Lower lobe of right lung (tissue), 2 donors: Measurements from ENCODE around the gene CAMSAP1. TPM values are rescaled to one million over a fixed set of nuclear protein-coding genes. Genes with fewer than 3 reads are reported as not detected.
"Not testable (repeated sequence)": the region's sequence is repeated elsewhere in the genome, so short reads cannot be mapped to it uniquely, and the experiment has no call there.

Source experiments
- ATAC-seq, 2 donors: fragments of 200-7000 bp; cut with Tn5 transposase; one replicate each; pipeline ENCODE4 v1.9.1; 2020 to 2022; ENCODE audit warnings: mild to moderate bottlenecking in 2 of 2, moderate library complexity in 2 of 2
- DNase-seq: peaks from one replicate; pipeline ENCODE4 v3.0.0-alpha.2; 2020
- H3K27ac ChIP-seq: fragments of 200-600 bp; one replicate; pipeline ENCODE4 v1.8.0; 2022
- H3K27me3 ChIP-seq: fragments of 200-600 bp; one replicate; pipeline ENCODE4 v1.8.0; 2022; ENCODE audit warnings: low read depth
- H3K36me3 ChIP-seq: fragments of 200-600 bp; one replicate; pipeline ENCODE4 v1.8.0; 2022; ENCODE audit warnings: mild to moderate bottlenecking
- H3K4me1 ChIP-seq: fragments of 200-600 bp; one replicate; pipeline ENCODE4 v1.8.0; 2022
- H3K4me3 ChIP-seq: fragments of 200-600 bp; one replicate; pipeline ENCODE4 v1.8.0; 2022; ENCODE audit warnings: mild to moderate bottlenecking
- H3K9me3 ChIP-seq: fragments of 200-600 bp; one replicate; pipeline ENCODE4 v1.8.0; 2022
- CTCF ChIP-seq: fragments of 200-600 bp; IDR thresholded peaks from one replicate; pipeline ENCODE4 v1.8.0; 2022; ENCODE audit warnings: antibody characterized with exemption, mild to moderate bottlenecking
- intact Hi-C: fragments of 100-400 bp; cut with DNase I; formaldehyde crosslinking; loops from one replicate; pipeline ENCODE4 v1.11.0; 2022
- total RNA-seq: library from RNA; stranded (reverse); fragmentation: NEBNext Ultra II Directional; extraction: Animal tissue kit (Norgen Biotek cat#: 25700); gene quantifications from one replicate; pipeline ENCODE4 v1.2.1, GENCODE V29; 2021
- donor health status: DM: no; HTN: yes; CAD: no; lungs with severe emphysema.

The CAMSAP1 gene
- total RNA-seq, 1 donor from 2014 or later, result 34.4 TPM

- intact Hi-C loops, result no loop called here
- H3K9me3 ChIP-seq, result no peaks in the 10 kb centered on the region
- no peak overlapping the region for H3K4me3 ChIP-seq
- peaks cover 30% of the 10 kb centered on the region for H3K4me1 ChIP-seq
- ATAC-seq (no peak), DNase-seq (no peak)
- no peaks in the 10 kb centered on the region for H3K36me3 ChIP-seq
- H3K27me3 ChIP-seq, result no peaks in the 10 kb centered on the region
- H3K27ac ChIP-seq, result no peak overlapping the region
- TF ChIP-seq CTCF, result no peak
These were observed 14.2 kb downstream of the CAMSAP1 start for GRCh38 chr9:135893104-135893503.

- H3K36me3 ChIP-seq, DNase-seq, intact Hi-C loops, H3K27me3 ChIP-seq, H3K9me3 ChIP-seq, H3K27ac ChIP-seq, H3K4me3 ChIP-seq, ATAC-seq: not testable (repeated sequence)
- H3K4me1 ChIP-seq, result peaks cover 38% of the 10 kb centered on the region
These were observed 15.0 kb downstream of the CAMSAP1 start for GRCh38 chr9:135892327-135892726.

- DNase-seq (no peak), ATAC-seq (no peak)
- TF ChIP-seq CTCF, result no peak
- H3K36me3 ChIP-seq, result no peaks in the 10 kb centered on the region
- no peak overlapping the region for H3K27ac ChIP-seq
- no peaks in the 10 kb centered on the region for H3K9me3 ChIP-seq
- intact Hi-C loops, result no loop called here
- H3K4me1 ChIP-seq, result peaks cover 50% of the 10 kb centered on the region
- no peaks in the 10 kb centered on the region for H3K27me3 ChIP-seq
- H3K4me3 ChIP-seq, result no peak overlapping the region
These were observed 16.2 kb downstream of the CAMSAP1 start for GRCh38 chr9:135891027-135891631.

GRCh38 chr9:135890190-135891026, 16.9 kb downstream of the CAMSAP1 start:
- no peak for DNase-seq
- intact Hi-C loops, result no loop called here
- no peak overlapping the region for H3K4me3 ChIP-seq

GRCh38 chr9:135889564-135890189, 17.7 kb downstream of the CAMSAP1 start:
- intact Hi-C loops, result no loop called here

More at GRCh38 chr9:135890190-135891026, 16.9 kb downstream of the CAMSAP1 start:
- Histone ChIP-seq H3K36me3 (no peaks in the 10 kb centered on the region), H3K27ac (no peak overlapping the region), H3K9me3 (no peaks in the 10 kb centered on the region), H3K4me1 (peaks cover 51% of the 10 kb centered on the region), H3K27me3 (no peaks in the 10 kb centered on the region)
- ATAC-seq, result no peak
- TF ChIP-seq CTCF, result no peak

More at GRCh38 chr9:135889564-135890189, 17.7 kb downstream of the CAMSAP1 start:
- Histone ChIP-seq H3K27ac (no peak overlapping the region), H3K36me3 (no peaks in the 10 kb centered on the region), H3K4me3 (no peak overlapping the region), H3K27me3 (no peaks in the 10 kb centered on the region), H3K9me3 (no peaks in the 10 kb centered on the region), H3K4me1 (peaks cover 58% of the 10 kb centered on the region)
- DNase-seq (no peak), ATAC-seq (no peak)
- no peak for TF ChIP-seq CTCF
